GM06990 (cell line): Measurements from ENCODE around the gene SLC22A4.

Experiments
- DNase-seq: peaks from one replicate; pipeline ENCODE4 v3.0.0-alpha.2; 2011; ENCODE audit not compliant: insufficient read length; ENCODE audit errors: extremely low read depth
- H3K27me3 ChIP-seq: replicated peaks from 2 replicates; pipeline ENCODE4 v1.6.0; 2011; ENCODE audit warnings: low read length; ENCODE audit not compliant: control insufficient read depth, insufficient read depth
- H3K36me3 ChIP-seq: 2 replicates; pipeline ENCODE4 v1.5.1; 2011; ENCODE audit warnings: low read length; ENCODE audit not compliant: control insufficient read depth, insufficient read depth
- H3K4me3 ChIP-seq: replicated peaks from 2 replicates; pipeline ENCODE4 v1.5.1; 2011; ENCODE audit warnings: low read depth, mild to moderate bottlenecking, control low read depth, low read length
- CTCF ChIP-seq: IDR thresholded peaks from 2 replicates; pipeline ENCODE4 v1.5.1; 2011; ENCODE audit warnings: low read length, control low read depth, mild to moderate bottlenecking, inconsistent platforms; ENCODE audit not compliant: insufficient read depth, poor library complexity, severe bottlenecking

The SLC22A4 gene

DNA sequence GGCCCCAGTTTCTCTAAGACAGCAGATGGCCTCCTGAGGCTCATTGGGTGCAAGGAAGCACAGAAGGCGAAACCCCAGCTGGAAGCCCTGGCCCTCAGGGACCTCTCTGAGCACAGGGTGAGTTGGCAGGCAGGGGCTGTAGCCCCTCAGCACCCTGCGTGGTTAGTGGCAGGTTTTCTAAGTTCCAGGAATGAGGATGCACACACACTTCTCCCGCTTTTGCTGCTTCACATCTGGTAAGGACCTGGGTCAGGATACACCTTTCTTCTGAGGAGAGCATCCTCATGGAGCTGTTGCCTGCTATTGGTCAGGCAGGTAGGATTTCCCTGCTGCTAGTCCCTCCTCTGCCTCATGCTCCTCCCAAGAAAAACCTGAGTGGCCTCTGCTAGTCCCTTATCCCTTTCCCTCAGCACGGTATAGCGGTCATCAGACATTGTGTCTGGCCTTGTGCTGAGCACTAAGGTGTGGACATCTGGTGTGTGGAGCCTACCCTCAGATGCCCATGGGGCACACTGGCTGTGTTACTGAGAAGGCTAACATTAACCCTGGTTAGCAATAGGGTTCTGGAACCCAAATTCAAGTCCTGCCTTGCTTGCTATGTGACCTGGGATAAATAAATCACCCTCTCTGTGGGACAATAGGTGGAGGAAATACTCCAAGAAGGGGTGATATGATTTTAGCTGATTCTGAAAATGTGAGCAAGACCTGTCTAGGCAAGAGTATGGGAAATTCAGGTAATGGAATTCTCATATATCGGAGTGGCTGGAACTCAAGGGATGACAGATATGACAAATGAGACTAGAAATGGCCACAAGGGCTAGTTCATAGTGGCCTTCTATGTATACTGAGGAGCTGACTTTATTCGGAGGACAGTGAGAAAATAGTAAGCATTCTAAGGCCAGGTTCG, 1.6 kb downstream of the SLC22A4 start:
- no peak for DNase-seq
- TF ChIP-seq CTCF: no peak
- H3K4me3 ChIP-seq: no peak overlapping the region
- peaks cover 4% of the 10 kb centered on the region for H3K27me3 ChIP-seq
- H3K36me3 ChIP-seq: no peaks in the 10 kb centered on the region

DNA sequence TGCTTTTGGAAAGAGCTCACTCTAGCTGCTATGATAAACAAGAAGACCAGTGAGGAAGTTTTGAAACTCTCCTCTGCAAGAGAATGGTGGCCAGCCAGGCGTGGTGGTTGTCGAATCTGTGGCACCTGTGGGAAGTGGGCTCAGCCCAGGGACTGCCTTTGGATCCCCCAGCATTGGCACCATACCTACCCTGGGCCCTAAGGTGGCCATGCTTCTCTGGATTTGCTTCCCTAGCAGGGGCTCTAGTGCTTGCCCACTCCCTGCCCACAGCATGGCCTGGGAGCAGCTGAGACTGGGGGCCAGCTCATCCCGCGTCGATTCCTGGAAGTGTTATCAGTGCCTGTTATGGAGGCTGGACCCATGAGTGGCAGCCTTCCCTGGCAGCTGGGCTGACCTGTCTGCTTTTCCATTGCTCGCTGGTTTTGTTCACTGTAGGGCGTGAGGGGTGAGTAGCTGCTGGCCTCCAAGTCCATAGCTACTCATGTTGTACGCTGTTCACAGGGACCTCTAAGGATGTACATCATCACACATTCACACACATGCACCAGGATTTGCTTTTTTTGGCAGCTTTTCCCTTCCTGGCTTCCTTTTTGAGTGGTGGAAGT, 2.3 kb downstream of the SLC22A4 start:
- no peak for DNase-seq
- Histone ChIP-seq H3K36me3 (no peaks in the 10 kb centered on the region), H3K4me3 (no peak overlapping the region), H3K27me3 (peaks cover 4% of the 10 kb centered on the region)
- TF ChIP-seq CTCF: no peak

GRCh38 chr5:132297211-132297940, 3.2 kb downstream of the SLC22A4 start:
- no peak for TF ChIP-seq CTCF
- no peaks in the 10 kb centered on the region for H3K36me3 ChIP-seq
- DNase-seq: no peak

GRCh38 chr5:132298298-132299212, 4.4 kb downstream of the SLC22A4 start:
- no peak for DNase-seq
- no peaks in the 10 kb centered on the region for H3K36me3 ChIP-seq
- H3K27me3 ChIP-seq: peaks cover 4% of the 10 kb centered on the region
- TF ChIP-seq CTCF: no peak
- H3K4me3 ChIP-seq: no peak overlapping the region

More at GRCh38 chr5:132297211-132297940, 3.2 kb downstream of the SLC22A4 start:
- Histone ChIP-seq H3K27me3 (peaks cover 4% of the 10 kb centered on the region), H3K4me3 (no peak overlapping the region)

DNA sequence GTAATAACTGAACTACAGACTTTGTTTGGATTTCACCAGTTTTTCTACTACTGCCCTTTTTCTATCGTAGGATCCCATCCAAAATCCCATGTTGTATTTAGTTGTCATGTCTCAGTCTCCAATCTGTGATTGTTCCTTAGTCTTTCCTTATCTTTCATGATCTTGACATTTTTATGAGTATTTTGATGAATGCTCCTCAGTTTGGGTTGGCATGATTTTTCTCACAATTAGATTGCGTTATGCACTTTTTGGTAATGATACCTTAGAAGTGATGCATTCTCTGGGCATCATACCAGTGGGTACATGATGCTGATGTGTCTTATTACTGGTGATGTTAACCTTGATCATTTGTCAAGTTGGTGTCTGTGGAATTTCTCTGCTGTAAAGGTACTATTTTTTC, 5.7 kb downstream of the SLC22A4 start:
- Histone ChIP-seq H3K27me3 (peaks cover 4% of the 10 kb centered on the region), H3K4me3 (no peak overlapping the region), H3K36me3 (no peaks in the 10 kb centered on the region)
- no peak for TF ChIP-seq CTCF
- DNase-seq: no peak
